ENCODE data around the gene NOC2L.

DNA sequence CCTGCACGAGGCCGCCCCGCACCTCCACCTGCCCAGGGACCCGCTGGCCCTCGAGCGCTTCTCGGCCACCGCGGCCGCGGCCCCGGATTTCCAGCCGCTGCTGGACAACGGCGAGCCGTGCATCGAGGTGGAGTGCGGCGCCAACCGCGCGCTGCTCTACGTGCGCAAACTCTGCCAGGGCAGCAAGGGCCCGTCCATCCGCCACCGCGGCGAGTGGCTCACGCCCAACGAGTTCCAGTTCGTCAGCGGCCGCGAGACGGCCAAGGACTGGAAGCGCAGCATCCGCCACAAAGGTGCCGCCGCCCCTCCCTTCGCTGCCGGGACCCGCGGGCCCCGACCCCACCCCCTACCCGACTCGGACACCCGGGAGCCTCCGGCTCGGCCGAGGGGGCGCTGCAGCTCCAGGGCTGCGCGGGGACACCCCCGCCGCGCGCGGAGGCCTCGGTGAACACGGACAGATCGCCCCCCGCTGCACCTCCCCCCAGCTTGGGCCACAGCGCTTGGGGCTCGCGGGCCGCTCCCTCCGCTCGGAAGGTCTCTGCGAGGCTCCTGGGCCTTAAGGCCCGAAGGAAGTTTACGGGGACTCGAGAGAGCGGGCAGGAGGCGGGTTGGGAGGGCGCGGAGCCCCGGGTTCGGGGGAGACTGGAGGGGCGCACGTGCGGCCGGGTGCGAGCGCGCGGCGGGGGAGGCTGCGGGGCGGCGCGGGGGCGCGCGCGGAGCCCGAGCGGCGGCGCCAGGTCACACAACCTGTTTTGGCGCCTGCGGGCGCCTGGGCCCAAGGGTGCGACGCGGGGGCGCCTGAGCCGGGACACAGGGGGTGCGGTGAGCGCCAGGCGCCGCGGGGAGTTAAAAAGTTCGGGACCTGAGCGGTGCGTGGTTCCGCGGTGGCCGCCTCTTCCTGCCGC, 34.1 kb downstream of the NOC2L start:
- TF ChIP-seq, protein P1, sequence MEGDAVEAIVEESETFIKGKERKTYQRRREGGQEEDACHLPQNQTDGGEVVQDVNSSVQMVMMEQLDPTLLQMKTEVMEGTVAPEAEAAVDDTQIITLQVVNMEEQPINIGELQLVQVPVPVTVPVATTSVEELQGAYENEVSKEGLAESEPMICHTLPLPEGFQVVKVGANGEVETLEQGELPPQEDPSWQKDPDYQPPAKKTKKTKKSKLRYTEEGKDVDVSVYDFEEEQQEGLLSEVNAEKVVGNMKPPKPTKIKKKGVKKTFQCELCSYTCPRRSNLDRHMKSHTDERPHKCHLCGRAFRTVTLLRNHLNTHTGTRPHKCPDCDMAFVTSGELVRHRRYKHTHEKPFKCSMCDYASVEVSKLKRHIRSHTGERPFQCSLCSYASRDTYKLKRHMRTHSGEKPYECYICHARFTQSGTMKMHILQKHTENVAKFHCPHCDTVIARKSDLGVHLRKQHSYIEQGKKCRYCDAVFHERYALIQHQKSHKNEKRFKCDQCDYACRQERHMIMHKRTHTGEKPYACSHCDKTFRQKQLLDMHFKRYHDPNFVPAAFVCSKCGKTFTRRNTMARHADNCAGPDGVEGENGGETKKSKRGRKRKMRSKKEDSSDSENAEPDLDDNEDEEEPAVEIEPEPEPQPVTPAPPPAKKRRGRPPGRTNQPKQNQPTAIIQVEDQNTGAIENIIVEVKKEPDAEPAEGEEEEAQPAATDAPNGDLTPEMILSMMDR (IDR thresholded peaks at IDR 0.05), result peak; percentile 22; the same call in 1 of the 3 replicates
- no peak for TF ChIP-seq REST (IDR thresholded peaks at IDR 0.05)
- no peak for TF ChIP-seq MYC (IDR thresholded peaks at IDR 0.05; ENCODE audit: borderline replicate concordance, low read length)
- no peak for TF ChIP-seq EP300 (IDR thresholded peaks at IDR 0.05)
- no peak for TF ChIP-seq NR3C1 (IDR thresholded peaks at IDR 0.05)
- no peak for TF ChIP-seq SMC3 (IDR thresholded peaks at IDR 0.05)
- no peak for TF ChIP-seq FOSL2 (IDR thresholded peaks at IDR 0.05)
- TF ChIP-seq FOSL2 (CRISPR knock-in tag; IDR thresholded peaks at IDR 0.05), result no peak
- peak; percentile 42; the same call in 1 of the 2 replicates for TF ChIP-seq MAX (IDR thresholded peaks at IDR 0.05)
- no peak for TF ChIP-seq BHLHE40 (IDR thresholded peaks at IDR 0.05; ENCODE audit: low read depth, low read length)
- TF ChIP-seq, protein P2, sequence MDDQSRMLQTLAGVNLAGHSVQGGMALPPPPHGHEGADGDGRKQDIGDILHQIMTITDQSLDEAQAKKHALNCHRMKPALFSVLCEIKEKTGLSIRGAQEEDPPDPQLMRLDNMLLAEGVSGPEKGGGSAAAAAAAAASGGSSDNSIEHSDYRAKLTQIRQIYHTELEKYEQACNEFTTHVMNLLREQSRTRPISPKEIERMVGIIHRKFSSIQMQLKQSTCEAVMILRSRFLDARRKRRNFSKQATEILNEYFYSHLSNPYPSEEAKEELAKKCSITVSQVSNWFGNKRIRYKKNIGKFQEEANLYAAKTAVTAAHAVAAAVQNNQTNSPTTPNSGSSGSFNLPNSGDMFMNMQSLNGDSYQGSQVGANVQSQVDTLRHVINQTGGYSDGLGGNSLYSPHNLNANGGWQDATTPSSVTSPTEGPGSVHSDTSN (IDR thresholded peaks at IDR 0.05), result no peak
- no peak; the same call in 1 of the 2 replicates for TF ChIP-seq POLR2A (IDR thresholded peaks at IDR 0.05; ENCODE audit: low read length)
- TF ChIP-seq KDM1A (IDR thresholded peaks at IDR 0.05; ENCODE audit: low read depth), result no peak
- peak in 1 of 2 experiments; percentile 33; a peak in 1 of 5 replicates for TF ChIP-seq RAD21 (conservative IDR thresholded peaks at IDR 0.05 in 1 of 2, IDR thresholded peaks at IDR 0.05 in 1 of 2)

Data from A549 (cell line).